ENCODE results near the gene DENND1B.
A peak's percentile ranks its signal among the peaks of the same experiment; 100 is the strongest.

Gene DENND1B

DNA sequence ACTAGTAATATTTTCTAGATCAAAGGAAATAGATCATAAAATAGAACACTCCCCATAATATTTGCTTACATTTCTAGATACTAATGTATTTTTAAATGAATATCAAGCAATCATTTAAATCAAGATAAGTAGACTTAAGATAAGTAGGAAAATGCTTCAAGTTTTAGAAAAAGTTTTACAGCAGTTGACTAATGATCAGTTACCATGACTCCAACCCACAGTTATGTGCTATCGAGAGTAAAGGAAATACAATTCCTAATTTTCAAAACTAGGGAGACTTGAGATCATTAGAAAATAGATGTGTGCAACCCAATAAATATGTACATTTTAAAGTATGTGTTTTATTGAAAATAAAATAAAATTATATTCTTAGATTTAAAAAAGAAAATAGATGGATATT is 95.0 kb downstream of the DENND1B start:
- H3K4me1 ChIP-seq: peaks cover 44% of the 10 kb centered on the region
- no peaks in the 10 kb centered on the region for H3K36me3 ChIP-seq
- DNase-seq: no peak
- H3K9me3 ChIP-seq: no peaks in the 10 kb centered on the region
- no peak overlapping the region for H3K4me3 ChIP-seq (ENCODE audit: low read depth, low read length)
- TF ChIP-seq, protein P1, sequence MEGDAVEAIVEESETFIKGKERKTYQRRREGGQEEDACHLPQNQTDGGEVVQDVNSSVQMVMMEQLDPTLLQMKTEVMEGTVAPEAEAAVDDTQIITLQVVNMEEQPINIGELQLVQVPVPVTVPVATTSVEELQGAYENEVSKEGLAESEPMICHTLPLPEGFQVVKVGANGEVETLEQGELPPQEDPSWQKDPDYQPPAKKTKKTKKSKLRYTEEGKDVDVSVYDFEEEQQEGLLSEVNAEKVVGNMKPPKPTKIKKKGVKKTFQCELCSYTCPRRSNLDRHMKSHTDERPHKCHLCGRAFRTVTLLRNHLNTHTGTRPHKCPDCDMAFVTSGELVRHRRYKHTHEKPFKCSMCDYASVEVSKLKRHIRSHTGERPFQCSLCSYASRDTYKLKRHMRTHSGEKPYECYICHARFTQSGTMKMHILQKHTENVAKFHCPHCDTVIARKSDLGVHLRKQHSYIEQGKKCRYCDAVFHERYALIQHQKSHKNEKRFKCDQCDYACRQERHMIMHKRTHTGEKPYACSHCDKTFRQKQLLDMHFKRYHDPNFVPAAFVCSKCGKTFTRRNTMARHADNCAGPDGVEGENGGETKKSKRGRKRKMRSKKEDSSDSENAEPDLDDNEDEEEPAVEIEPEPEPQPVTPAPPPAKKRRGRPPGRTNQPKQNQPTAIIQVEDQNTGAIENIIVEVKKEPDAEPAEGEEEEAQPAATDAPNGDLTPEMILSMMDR (IDR thresholded peaks at IDR 0.05; ENCODE audit: low read depth, low read length): no peak
- no peaks in the 10 kb centered on the region for H3K27me3 ChIP-seq

GRCh38 chr1:197677752-197678295 is 97.5 kb downstream of the DENND1B start:
- peak; percentile 26 for DNase-seq
- TF ChIP-seq, protein P1 (IDR thresholded peaks at IDR 0.05; ENCODE audit: low read depth, low read length): no peak
- peaks cover 52% of the 10 kb centered on the region for H3K4me1 ChIP-seq
- no peaks in the 10 kb centered on the region for H3K36me3 ChIP-seq
- H3K9me3 ChIP-seq: no peaks in the 10 kb centered on the region
- H3K27me3 ChIP-seq: no peaks in the 10 kb centered on the region
- peak overlapping the region; percentile 25 for H3K4me3 ChIP-seq (ENCODE audit: low read depth, low read length)

DNA sequence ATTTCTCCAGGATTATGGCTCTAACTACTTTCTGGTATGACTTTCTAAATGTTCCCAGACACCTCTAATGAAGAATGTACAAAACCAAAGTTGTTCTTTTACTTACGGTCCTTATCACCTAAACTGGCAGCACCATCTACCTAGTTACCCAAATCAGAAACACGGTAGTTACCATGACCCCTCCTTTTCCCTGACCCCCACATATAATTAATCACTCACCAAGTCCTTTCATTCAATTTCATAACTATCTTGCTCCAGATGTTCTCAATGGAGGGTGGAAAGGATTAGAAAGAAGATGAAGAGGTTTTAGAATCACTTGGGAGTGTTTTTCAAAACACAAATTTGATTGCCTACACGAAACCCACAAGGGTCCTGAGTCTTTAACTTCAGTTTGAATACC is 98.0 kb downstream of the DENND1B start:
- TF ChIP-seq, protein P1 (IDR thresholded peaks at IDR 0.05; ENCODE audit: low read depth, low read length): no peak

GRCh38 chr1:197675583-197676208 is 99.6 kb downstream of the DENND1B start:
- Histone ChIP-seq H3K36me3 (no peaks in the 10 kb centered on the region), H3K9me3 (no peaks in the 10 kb centered on the region), H3K4me3 (ENCODE audit: low read depth, low read length) (peak overlapping the region; percentile 41)

More for the DNA sequence above, 98.0 kb downstream of the DENND1B start:
- peak overlapping the region; percentile 25 for H3K4me3 ChIP-seq (ENCODE audit: low read depth, low read length)
- H3K9me3 ChIP-seq: no peaks in the 10 kb centered on the region
- H3K27me3 ChIP-seq: no peaks in the 10 kb centered on the region
- H3K4me1 ChIP-seq: peaks cover 53% of the 10 kb centered on the region
- no peak for DNase-seq
- H3K36me3 ChIP-seq: no peaks in the 10 kb centered on the region

GRCh38 chr1:197674286-197674685 is 101.0 kb downstream of the DENND1B start:
- Histone ChIP-seq H3K27me3 (no peaks in the 10 kb centered on the region), H3K4me1 (peaks cover 52% of the 10 kb centered on the region), H3K4me3 (ENCODE audit: low read depth, low read length) (peak overlapping the region; percentile 9; the same call in 1 of the 2 replicates), H3K9me3 (no peaks in the 10 kb centered on the region), H3K36me3 (no peaks in the 10 kb centered on the region)
- TF ChIP-seq, protein P1 (IDR thresholded peaks at IDR 0.05; ENCODE audit: low read depth, low read length): no peak
- DNase-seq: peak; percentile 89

More at GRCh38 chr1:197675583-197676208, 99.6 kb downstream of the DENND1B start:
- Histone ChIP-seq H3K27me3 (no peaks in the 10 kb centered on the region), H3K4me1 (peaks cover 49% of the 10 kb centered on the region)
- TF ChIP-seq, protein P1 (IDR thresholded peaks at IDR 0.05; ENCODE audit: low read depth, low read length): no peak
- peak; percentile 56 for DNase-seq

- H3K4me3 ChIP-seq (ENCODE audit: low read depth, low read length): no peak overlapping the region
- no peaks in the 10 kb centered on the region for H3K36me3 ChIP-seq
- no peaks in the 10 kb centered on the region for H3K9me3 ChIP-seq
- H3K27me3 ChIP-seq: no peaks in the 10 kb centered on the region
- DNase-seq: no peak
- TF ChIP-seq, protein P1 (IDR thresholded peaks at IDR 0.05; ENCODE audit: low read depth, low read length): no peak
- H3K4me1 ChIP-seq: peaks cover 48% of the 10 kb centered on the region
These were observed 102.0 kb downstream of the DENND1B start for GRCh38 chr1:197673292-197673691.
